Mammary epithelial cell (primary cell): ENCODE measurements around the gene SH3GLB1.

Experiments
- CTCF ChIP-seq, 2 donors: IDR thresholded peaks in 1 of 2; conservative IDR thresholded peaks in 1 of 2; 2 replicates each; pipeline ENCODE4 v1.5.1; 2011 to 2012; ENCODE audit warnings: inconsistent platforms in 2 of 2, low read length in 2 of 2, mild to moderate bottlenecking in 2 of 2, control low read depth in 1 of 2, low read depth in 1 of 2; ENCODE audit not compliant: insufficient read depth in 1 of 2; ENCODE audit errors: extremely low read depth in 1 of 2
- EZH2 ChIP-seq: IDR thresholded peaks from 2 replicates; pipeline ENCODE4 v1.6.1; 2012; ENCODE audit warnings: low read length, inconsistent platforms, borderline replicate concordance

DNA sequence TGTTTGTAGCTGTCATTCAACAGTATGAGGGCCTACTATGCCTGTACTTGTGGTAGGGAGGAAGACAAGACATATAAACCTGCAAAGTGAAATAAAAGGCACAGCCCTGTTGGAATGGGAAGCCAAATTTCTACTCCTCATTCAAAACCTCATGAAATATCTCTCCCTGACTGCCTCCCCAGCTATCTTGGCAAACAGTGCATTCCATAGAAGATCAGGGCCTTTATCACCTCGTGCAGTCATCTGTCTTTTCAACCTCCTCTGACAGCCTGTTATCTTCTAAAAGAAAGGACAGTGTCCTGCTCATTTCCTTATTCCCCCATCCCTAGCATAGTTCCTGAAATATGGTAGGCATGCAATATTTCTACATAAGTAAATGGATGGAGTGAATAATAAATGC lies 71.0 kb downstream of the SH3GLB1 start:
- no peak for TF ChIP-seq CTCF (conservative IDR thresholded peaks at IDR 0.05 in 1 of 2, IDR thresholded peaks at IDR 0.05 in 1 of 2; ENCODE audit: extremely low read depth in 1 of 2, insufficient read depth in 1 of 2, low read depth in 1 of 2, low read length in 2 of 2)
- no peak for TF ChIP-seq EZH2
